ENCODE data around the gene PRAMEF25. TPM values are rescaled to one million over a fixed set of nuclear protein-coding genes. Genes with fewer than 3 reads are reported as not detected.
"Not testable (repeated sequence)": the region's sequence is repeated elsewhere in the genome, so short reads cannot be mapped to it uniquely, and the experiment has no call there.

Gene PRAMEF25
- not detected for polyA plus RNA-seq (2012; ENCODE audit: insufficient read depth, insufficient read length, low read depth)

DNA sequence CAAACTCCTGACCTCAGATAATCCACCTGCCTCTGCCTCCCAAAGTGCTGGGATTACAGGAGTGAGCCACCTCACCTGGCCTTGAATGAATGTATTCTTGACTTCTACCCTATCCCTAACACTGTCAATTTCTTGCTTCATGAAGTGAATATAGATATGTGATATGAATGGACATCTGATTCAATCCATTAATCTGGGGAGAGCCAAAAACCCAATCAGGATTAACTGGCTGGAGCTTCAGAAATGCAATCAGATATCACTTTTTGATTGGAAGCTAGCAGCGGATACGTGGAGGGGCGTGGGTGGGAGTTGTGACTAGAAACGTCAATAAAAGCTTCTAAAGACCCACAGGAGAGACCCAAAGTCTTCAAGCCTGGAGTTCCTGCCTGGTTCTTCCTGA, at the start of gene PRAMEF25:
Gene PRAMEF25 (plus strand): TSS at position 301 of the 400 bp plus-strand sequence. CDS start 2,920 bp downstream, outside the sequence.
- not testable (repeated sequence) for DNase-seq, H3K36me3 ChIP-seq

GRCh38 chr1:13056475-13056874, 14.1 kb upstream of the PRAMEF25 start, which contains the start of gene PRAMEF27:
Gene PRAMEF27 (minus strand): TSS chr1:13056575. CDS start chr1:13053659, 2,916 bp downstream.
- not testable (repeated sequence) for DNase-seq; H3K4me1 ChIP-seq; H3K4me3 ChIP-seq (ENCODE audit: low read depth, low read length); H3K27me3 ChIP-seq; H3K36me3 ChIP-seq; H3K9me3 ChIP-seq

More for the DNA sequence above, at the start of gene PRAMEF25:
- not testable (repeated sequence) for H3K4me1 ChIP-seq; H3K9me3 ChIP-seq; H3K4me3 ChIP-seq (ENCODE audit: low read depth, low read length); H3K27me3 ChIP-seq

DNA sequence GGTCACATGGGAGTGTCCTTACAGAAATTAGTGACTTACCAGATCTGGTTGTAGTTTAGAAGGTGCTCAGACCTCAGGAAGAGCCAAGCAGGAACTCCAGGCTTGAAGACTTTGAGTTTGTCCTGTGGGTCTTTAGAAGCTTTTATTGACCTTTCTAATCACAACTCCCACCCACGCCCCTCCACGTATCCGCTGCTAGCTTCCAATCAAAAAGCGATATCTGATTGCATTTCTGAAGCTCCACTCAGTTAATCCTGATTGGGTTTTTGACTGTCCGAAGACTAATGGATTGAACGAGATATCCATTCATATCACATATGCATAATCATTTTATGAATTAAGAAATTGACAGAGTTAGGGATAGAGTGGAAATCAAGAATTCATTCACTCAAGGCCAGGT, 46.2 kb downstream of the PRAMEF25 start, which contains the start of gene HNRNPCL2:
Gene HNRNPCL2 (minus strand): TSS at position 101 of the 400 bp plus-strand sequence. CDS start 454 bp downstream, outside the sequence.
- not testable (repeated sequence) for H3K4me1 ChIP-seq; H3K36me3 ChIP-seq; H3K27me3 ChIP-seq; DNase-seq; H3K9me3 ChIP-seq; H3K4me3 ChIP-seq (ENCODE audit: low read depth, low read length)
